DND-41 (cell line): ENCODE data around the gene GRIA1.

Source experiments
- EZH2 ChIP-seq: IDR thresholded peaks from 3 replicates; pipeline ENCODE4 v1.6.1; 2012; ENCODE audit warnings: borderline replicate concordance, low read depth, mild to moderate bottlenecking, moderate library complexity, low read length, inconsistent platforms; ENCODE audit not compliant: severe bottlenecking
- TF ChIP-seq, protein P1 (sequence below): IDR thresholded peaks from 2 replicates; pipeline ENCODE4 v1.5.1; 2012; ENCODE audit warnings: borderline replicate concordance, low read length, moderate library complexity, mild to moderate bottlenecking; ENCODE audit not compliant: poor library complexity, severe bottlenecking; ENCODE audit errors: extremely low read depth

DNA sequence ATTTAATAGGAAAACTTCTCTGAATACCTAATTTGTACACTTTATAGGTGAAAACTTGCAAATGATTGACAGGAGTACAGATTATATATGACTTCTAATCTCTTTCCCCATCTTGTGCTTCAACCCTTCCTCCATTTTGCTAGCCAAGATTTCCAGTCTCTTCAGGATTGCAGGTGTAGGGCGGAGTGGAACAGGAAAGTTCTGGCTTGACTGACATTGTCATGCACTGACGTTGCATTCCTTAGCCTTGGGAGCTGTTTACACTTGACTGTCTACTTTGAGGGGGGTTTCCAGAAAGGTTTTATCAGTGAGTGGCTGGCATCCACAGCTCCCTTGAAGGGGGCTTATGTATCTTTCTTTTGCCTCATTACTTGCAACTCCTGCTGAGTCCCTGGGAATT is 34.1 kb upstream of the GRIA1 start:
- TF ChIP-seq, protein P1, sequence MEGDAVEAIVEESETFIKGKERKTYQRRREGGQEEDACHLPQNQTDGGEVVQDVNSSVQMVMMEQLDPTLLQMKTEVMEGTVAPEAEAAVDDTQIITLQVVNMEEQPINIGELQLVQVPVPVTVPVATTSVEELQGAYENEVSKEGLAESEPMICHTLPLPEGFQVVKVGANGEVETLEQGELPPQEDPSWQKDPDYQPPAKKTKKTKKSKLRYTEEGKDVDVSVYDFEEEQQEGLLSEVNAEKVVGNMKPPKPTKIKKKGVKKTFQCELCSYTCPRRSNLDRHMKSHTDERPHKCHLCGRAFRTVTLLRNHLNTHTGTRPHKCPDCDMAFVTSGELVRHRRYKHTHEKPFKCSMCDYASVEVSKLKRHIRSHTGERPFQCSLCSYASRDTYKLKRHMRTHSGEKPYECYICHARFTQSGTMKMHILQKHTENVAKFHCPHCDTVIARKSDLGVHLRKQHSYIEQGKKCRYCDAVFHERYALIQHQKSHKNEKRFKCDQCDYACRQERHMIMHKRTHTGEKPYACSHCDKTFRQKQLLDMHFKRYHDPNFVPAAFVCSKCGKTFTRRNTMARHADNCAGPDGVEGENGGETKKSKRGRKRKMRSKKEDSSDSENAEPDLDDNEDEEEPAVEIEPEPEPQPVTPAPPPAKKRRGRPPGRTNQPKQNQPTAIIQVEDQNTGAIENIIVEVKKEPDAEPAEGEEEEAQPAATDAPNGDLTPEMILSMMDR, result no peak
- TF ChIP-seq EZH2, result no peak
